ENCODE results near the gene HPS3.

- no peak for TF ChIP-seq CTCF (IDR thresholded peaks at IDR 0.05; ENCODE audit: low read depth, low read length)
- no peak for TF ChIP-seq POLR2A (IDR thresholded peaks at IDR 0.05; ENCODE audit: extremely low read depth, insufficient read length)
These were observed 10.0 kb upstream of the HPS3 start for GRCh38 chr3:149119466-149119865.
